ENCODE data around the gene PPP4R2.

The PPP4R2 gene

GRCh38 chr3:72974956-72975355 lies 21.7 kb upstream of the PPP4R2 start:
- TF ChIP-seq POLR2AphosphoS5 (IDR thresholded peaks at IDR 0.05; ENCODE audit: low read depth) (no peak), SPI1 (IDR thresholded peaks at IDR 0.05; ENCODE audit: borderline replicate concordance, low read depth) (no peak), GABPA (IDR thresholded peaks at IDR 0.05; ENCODE audit: low read depth) (no peak), CTCF (IDR thresholded peaks at IDR 0.05; ENCODE audit: insufficient read depth, low read length) (no peak)
- TF ChIP-seq, protein P1, sequence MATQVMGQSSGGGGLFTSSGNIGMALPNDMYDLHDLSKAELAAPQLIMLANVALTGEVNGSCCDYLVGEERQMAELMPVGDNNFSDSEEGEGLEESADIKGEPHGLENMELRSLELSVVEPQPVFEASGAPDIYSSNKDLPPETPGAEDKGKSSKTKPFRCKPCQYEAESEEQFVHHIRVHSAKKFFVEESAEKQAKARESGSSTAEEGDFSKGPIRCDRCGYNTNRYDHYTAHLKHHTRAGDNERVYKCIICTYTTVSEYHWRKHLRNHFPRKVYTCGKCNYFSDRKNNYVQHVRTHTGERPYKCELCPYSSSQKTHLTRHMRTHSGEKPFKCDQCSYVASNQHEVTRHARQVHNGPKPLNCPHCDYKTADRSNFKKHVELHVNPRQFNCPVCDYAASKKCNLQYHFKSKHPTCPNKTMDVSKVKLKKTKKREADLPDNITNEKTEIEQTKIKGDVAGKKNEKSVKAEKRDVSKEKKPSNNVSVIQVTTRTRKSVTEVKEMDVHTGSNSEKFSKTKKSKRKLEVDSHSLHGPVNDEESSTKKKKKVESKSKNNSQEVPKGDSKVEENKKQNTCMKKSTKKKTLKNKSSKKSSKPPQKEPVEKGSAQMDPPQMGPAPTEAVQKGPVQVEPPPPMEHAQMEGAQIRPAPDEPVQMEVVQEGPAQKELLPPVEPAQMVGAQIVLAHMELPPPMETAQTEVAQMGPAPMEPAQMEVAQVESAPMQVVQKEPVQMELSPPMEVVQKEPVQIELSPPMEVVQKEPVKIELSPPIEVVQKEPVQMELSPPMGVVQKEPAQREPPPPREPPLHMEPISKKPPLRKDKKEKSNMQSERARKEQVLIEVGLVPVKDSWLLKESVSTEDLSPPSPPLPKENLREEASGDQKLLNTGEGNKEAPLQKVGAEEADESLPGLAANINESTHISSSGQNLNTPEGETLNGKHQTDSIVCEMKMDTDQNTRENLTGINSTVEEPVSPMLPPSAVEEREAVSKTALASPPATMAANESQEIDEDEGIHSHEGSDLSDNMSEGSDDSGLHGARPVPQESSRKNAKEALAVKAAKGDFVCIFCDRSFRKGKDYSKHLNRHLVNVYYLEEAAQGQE (IDR thresholded peaks at IDR 0.05; ENCODE audit: insufficient replicate concordance, low read depth) = no peak
- Histone ChIP-seq H3K27ac (replicated peaks) (no peak overlapping the region), H3K4me3 (replicated peaks; ENCODE audit: insufficient read depth, low read length) (no peak overlapping the region), H3K27me3 (ENCODE audit: insufficient read depth, poor library complexity, severe bottlenecking) (no peaks in the 10 kb centered on the region)
- DNase-seq (ENCODE audit: low read depth in 1 of 2, low spot score in 1 of 2) = no peak

GRCh38 chr3:72976281-72976741 lies 20.3 kb upstream of the PPP4R2 start:
- TF ChIP-seq POLR2AphosphoS5 (IDR thresholded peaks at IDR 0.05; ENCODE audit: low read depth) (no peak), SPI1 (IDR thresholded peaks at IDR 0.05; ENCODE audit: borderline replicate concordance, low read depth) (no peak), GABPA (IDR thresholded peaks at IDR 0.05; ENCODE audit: low read depth) (no peak)
- peak in 1 of 2 experiments; percentile 39 for DNase-seq (ENCODE audit: low read depth in 1 of 2, low spot score in 1 of 2)
- Histone ChIP-seq H3K27ac (replicated peaks) (peak overlapping the region; percentile 69), H3K4me3 (replicated peaks; ENCODE audit: insufficient read depth, low read length) (no peak overlapping the region), H3K27me3 (ENCODE audit: insufficient read depth, poor library complexity, severe bottlenecking) (no peaks in the 10 kb centered on the region)

DNA sequence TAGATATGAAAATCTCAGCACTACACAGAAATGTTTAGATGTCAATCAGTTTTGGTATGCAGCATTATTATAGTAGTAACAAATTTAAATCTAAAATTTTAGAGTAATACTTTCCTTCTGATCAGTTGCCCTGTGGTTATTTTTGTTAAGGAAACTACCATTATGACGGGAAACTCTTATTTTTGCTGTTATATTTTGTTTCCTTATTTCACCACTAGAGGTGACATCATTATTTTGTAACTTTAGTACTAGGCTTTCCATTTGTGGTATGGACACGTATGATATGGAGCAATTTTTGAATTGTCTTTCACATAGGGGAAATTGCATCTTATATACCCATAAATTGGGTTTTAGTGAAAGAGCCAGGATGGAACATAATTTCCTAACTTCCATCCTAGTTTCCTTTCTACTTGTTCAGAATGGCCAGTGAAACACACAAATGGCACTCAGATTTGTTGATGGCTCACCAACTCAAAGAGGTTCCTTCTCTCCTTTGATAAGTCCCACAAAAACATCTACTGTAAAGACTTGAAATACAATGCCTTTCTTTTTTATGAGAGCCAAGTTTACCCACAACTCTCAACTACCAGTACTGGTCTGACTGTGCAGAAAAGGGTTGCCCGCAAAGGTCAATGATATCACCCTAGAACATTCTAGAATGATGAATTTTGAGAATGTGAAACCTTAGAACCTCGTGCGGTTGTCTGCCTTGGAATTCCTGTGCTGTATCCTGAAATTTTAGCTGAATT lies 19.4 kb upstream of the PPP4R2 start:
- Histone ChIP-seq H3K4me3 (replicated peaks; ENCODE audit: insufficient read depth, low read length) (no peak overlapping the region), H3K27ac (replicated peaks) (peak overlapping the region; percentile 69), H3K27me3 (ENCODE audit: insufficient read depth, poor library complexity, severe bottlenecking) (no peaks in the 10 kb centered on the region)
- peak; percentile 43 to 65 for DNase-seq (ENCODE audit: low read depth in 1 of 2, low spot score in 1 of 2)
- TF ChIP-seq POLR2AphosphoS5 (IDR thresholded peaks at IDR 0.05; ENCODE audit: low read depth) (peak; percentile 21; the same call in 1 of the 2 replicates), GABPA (IDR thresholded peaks at IDR 0.05; ENCODE audit: low read depth) (no peak; the same call in 1 of the 2 replicates)
- TF ChIP-seq, protein P1 (IDR thresholded peaks at IDR 0.05; ENCODE audit: insufficient replicate concordance, low read depth) = no peak

DNA sequence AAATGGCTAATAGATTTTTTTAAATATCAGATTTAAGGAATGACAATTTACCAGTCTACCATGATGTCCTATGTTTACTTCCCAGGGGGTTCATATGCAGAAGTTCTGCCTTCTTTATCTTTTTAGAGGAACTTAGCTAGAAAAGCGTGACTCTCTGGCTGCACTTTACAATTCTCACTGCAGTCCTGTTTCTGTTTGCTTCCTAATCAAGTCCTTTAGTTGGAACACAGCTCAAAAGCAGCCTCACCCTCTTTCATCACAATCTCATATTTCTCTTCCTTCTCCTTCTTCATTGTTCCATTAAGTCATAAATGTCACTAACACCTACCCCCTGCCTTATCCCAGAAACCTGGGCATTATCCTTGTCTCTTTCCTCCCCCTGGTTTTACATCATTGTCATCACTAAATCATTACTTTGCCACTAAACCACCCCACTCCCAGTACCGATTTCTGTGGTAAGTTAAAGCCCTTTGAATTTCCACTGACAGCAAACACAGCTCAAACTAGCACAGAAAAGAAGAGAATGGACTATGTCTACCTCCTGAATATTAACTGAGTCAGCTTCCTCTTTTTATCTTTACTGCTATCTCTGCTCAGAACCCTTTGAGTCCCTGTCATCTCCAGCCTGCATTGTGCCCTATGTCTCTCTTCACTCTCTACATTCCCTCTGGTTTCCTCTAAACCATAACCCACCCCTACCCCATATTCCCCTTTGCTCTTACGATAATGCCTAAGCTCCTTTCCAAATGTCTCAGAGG lies 13.8 kb upstream of the PPP4R2 start:
- peak overlapping the region; percentile 63 for H3K27ac ChIP-seq (replicated peaks)
- DNase-seq (ENCODE audit: low read depth in 1 of 2, low spot score in 1 of 2) = peak in 1 of 2 experiments; percentile 46
- H3K4me3 ChIP-seq (replicated peaks; ENCODE audit: insufficient read depth, low read length) = no peak overlapping the region
- H3K27me3 ChIP-seq (ENCODE audit: insufficient read depth, poor library complexity, severe bottlenecking) = no peaks in the 10 kb centered on the region
- TF ChIP-seq POLR2AphosphoS5 (IDR thresholded peaks at IDR 0.05; ENCODE audit: low read depth) (no peak), CTCF (IDR thresholded peaks at IDR 0.05; ENCODE audit: insufficient read depth, low read length) (no peak), SPI1 (IDR thresholded peaks at IDR 0.05; ENCODE audit: borderline replicate concordance, low read depth) (peak; percentile 56; the same call in 1 of the 2 replicates), GABPA (IDR thresholded peaks at IDR 0.05; ENCODE audit: low read depth) (no peak)
- TF ChIP-seq, protein P1 (IDR thresholded peaks at IDR 0.05; ENCODE audit: insufficient replicate concordance, low read depth) = no peak
